Bone marrow (tissue), 2 donors: Measurements from ENCODE around the gene YPEL5.
A peak's percentile ranks its signal among the peaks of the same experiment; 100 is the strongest.

ENCODE experiments used
- DNase-seq, 2 donors: peaks; one replicate each; lab custom pipeline; 2025; lab: John Stamatoyannopoulos, UW

YPEL5 gene

GRCh38 chr2:30205456-30205855 lies 58.6 kb downstream of the YPEL5 start:
- no peak for DNase-seq

- peak in 1 of 2 donors; percentile 6 for DNase-seq
Observed at GRCh38 chr2:30206461-30207430, 59.9 kb downstream of the YPEL5 start.

GRCh38 chr2:30208453-30208852 lies 61.6 kb downstream of the YPEL5 start:
- peak in 1 of 2 donors; percentile 17 for DNase-seq

- DNase-seq = no peak
Observed at GRCh38 chr2:30209227-30209626, 62.4 kb downstream of the YPEL5 start.
